Parathyroid adenoma (tissue), 2 donors: ENCODE data around the gene CLSTN2.

ENCODE experiments used
- H2AFZ ChIP-seq: fragments of 300-600 bp; sonication (generic); one replicate; pipeline ENCODE4 v1.7.0; 2017; ENCODE audit warnings: antibody characterized with exemption, mild to moderate bottlenecking
- H3K27ac ChIP-seq: fragments of 300-600 bp; sonication (generic); one replicate; pipeline ENCODE4 v1.7.0; 2017
- H3K27me3 ChIP-seq: fragments of 300-600 bp; sonication (generic); one replicate; pipeline ENCODE4 v1.7.0; 2017; ENCODE audit warnings: low read length; ENCODE audit not compliant: control insufficient read depth, insufficient read depth
- H3K36me3 ChIP-seq: fragments of 300-600 bp; sonication (generic); one replicate; pipeline ENCODE4 v1.7.0; 2017; ENCODE audit warnings: low read length; ENCODE audit not compliant: control insufficient read depth, insufficient read depth
- H3K4me1 ChIP-seq: fragments of 300-600 bp; sonication (generic); one replicate; pipeline ENCODE4 v1.7.0; 2017; ENCODE audit warnings: control low read depth
- H3K4me2 ChIP-seq: fragments of 300-600 bp; sonication (generic); one replicate; pipeline ENCODE4 v1.7.0; 2017; ENCODE audit warnings: low read length
- H3K4me3 ChIP-seq: fragments of 300-600 bp; sonication (generic); one replicate; pipeline ENCODE4 v1.7.0; 2017; ENCODE audit warnings: low read depth, low read length
- H3K79me2 ChIP-seq: fragments of 300-600 bp; sonication (generic); one replicate; pipeline ENCODE4 v1.7.0; 2017; ENCODE audit warnings: control low read depth
- H3K9ac ChIP-seq: fragments of 300-600 bp; sonication (generic); one replicate; pipeline ENCODE4 v1.7.0; 2017; ENCODE audit warnings: mild to moderate bottlenecking
- H3K9me3 ChIP-seq: fragments of 300-600 bp; sonication (generic); one replicate; pipeline ENCODE4 v1.7.0; 2017; ENCODE audit warnings: low read length; ENCODE audit not compliant: control insufficient read depth
- CTCF ChIP-seq: fragments of 300-600 bp; sonication (generic); IDR thresholded peaks from one replicate; pipeline ENCODE4 v1.7.0; 2017; ENCODE audit warnings: antibody characterized with exemption, mild to moderate bottlenecking
- donor health status: primary hyperparathyroidism.

The CLSTN2 gene

GRCh38 chr3:140532793-140533330 lies 597.9 kb downstream of the CLSTN2 start:
- H3K4me1 ChIP-seq = no peaks in the 10 kb centered on the region
- TF ChIP-seq CTCF = no peak
- H3K9me3 ChIP-seq = no peaks in the 10 kb centered on the region
- no peaks in the 10 kb centered on the region for H3K27me3 ChIP-seq
- H3K9ac ChIP-seq = no peak overlapping the region
- no peak overlapping the region for H3K4me3 ChIP-seq
- H3K79me2 ChIP-seq = no peaks in the 10 kb centered on the region
- H3K36me3 ChIP-seq = no peaks in the 10 kb centered on the region
- no peak overlapping the region for H3K27ac ChIP-seq
- no peak overlapping the region for H3K4me2 ChIP-seq
- H2AFZ ChIP-seq = no peak overlapping the region

GRCh38 chr3:140536926-140537726 lies 602.1 kb downstream of the CLSTN2 start:
- H3K4me2 ChIP-seq = no peak overlapping the region
- H3K9me3 ChIP-seq = no peaks in the 10 kb centered on the region
- H3K27me3 ChIP-seq = no peaks in the 10 kb centered on the region
- no peak overlapping the region for H3K9ac ChIP-seq
- no peak for TF ChIP-seq CTCF
- H3K27ac ChIP-seq = no peak overlapping the region
- H3K4me3 ChIP-seq = no peak overlapping the region
- H2AFZ ChIP-seq = no peak overlapping the region
- no peaks in the 10 kb centered on the region for H3K79me2 ChIP-seq
- H3K36me3 ChIP-seq = no peaks in the 10 kb centered on the region
- H3K4me1 ChIP-seq = no peaks in the 10 kb centered on the region

GRCh38 chr3:140537727-140538082 lies 602.7 kb downstream of the CLSTN2 start:
- Histone ChIP-seq H3K27me3 (no peaks in the 10 kb centered on the region), H3K4me3 (no peak overlapping the region), H2AFZ (no peak overlapping the region), H3K4me2 (no peak overlapping the region), H3K9ac (no peak overlapping the region), H3K27ac (no peak overlapping the region), H3K79me2 (no peaks in the 10 kb centered on the region), H3K4me1 (no peaks in the 10 kb centered on the region), H3K36me3 (no peaks in the 10 kb centered on the region), H3K9me3 (no peaks in the 10 kb centered on the region)
- TF ChIP-seq CTCF = no peak

DNA sequence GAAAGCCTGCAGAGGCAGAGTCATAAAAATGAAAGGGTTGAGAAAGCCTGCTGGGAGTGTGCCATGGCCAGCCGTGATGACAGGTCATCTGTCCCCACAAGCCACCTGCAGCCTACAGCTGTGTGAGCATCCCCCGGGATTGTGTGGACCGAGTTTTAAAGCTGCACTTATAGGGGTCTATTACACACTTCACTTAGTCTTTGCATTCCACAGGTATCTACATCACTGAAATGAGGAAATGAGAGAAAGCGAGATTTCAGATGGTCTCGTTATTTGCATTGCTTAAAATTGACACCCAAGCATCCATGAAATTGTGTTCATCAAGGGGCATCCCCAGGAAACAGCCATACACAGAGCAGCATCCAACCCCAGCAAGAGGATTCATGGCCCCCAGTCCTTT lies 605.3 kb downstream of the CLSTN2 start:
- H3K9me3 ChIP-seq = no peaks in the 10 kb centered on the region
- no peak for TF ChIP-seq CTCF
- no peak overlapping the region for H3K27ac ChIP-seq
- H3K4me1 ChIP-seq = no peaks in the 10 kb centered on the region
- no peak overlapping the region for H3K4me3 ChIP-seq
- H3K79me2 ChIP-seq = no peaks in the 10 kb centered on the region
- no peaks in the 10 kb centered on the region for H3K36me3 ChIP-seq
- H2AFZ ChIP-seq = no peak overlapping the region
- H3K27me3 ChIP-seq = no peaks in the 10 kb centered on the region
- no peak overlapping the region for H3K9ac ChIP-seq
- H3K4me2 ChIP-seq = no peak overlapping the region
